Thyroid gland (tissue), 4 donors: Measurements from ENCODE around the gene MEDAG. TPM values are rescaled to one million over a fixed set of nuclear protein-coding genes. Genes with fewer than 3 reads are reported as not detected.
"Not testable (repeated sequence)": the region's sequence is repeated elsewhere in the genome, so short reads cannot be mapped to it uniquely, and the experiment has no call there.

Source experiments
- DNase-seq, 2 donors: peaks; one replicate each; pipeline ENCODE4 v3.0.0-alpha.2; 2019
- H3K27ac ChIP-seq, 3 donors: fragments of 200-600 bp; sonication (generic); 1 replicate in 2 of 3; 2 replicates in 1 of 3; pipeline ENCODE4 v1.5.1; 2016 to 2019; ENCODE audit warnings: mild to moderate bottlenecking in 1 of 3, moderate library complexity in 1 of 3
- H3K27me3 ChIP-seq: fragments of 200-600 bp; sonication (generic); one replicate; pipeline ENCODE4 v1.5.1; 2019
- H3K36me3 ChIP-seq, 2 donors: fragments of 200-600 bp; sonication (generic); one replicate each; pipeline ENCODE4 v1.5.1; 2016 to 2019
- H3K4me1 ChIP-seq, 2 donors: fragments of 200-600 bp; sonication (generic); one replicate each; pipeline ENCODE4 v1.5.1; 2017 to 2019
- H3K4me3 ChIP-seq, 3 donors: fragments of 200-600 bp; sonication (generic); replicated peaks in 1 of 3; 1 replicate in 2 of 3; 2 replicates in 1 of 3; pipeline ENCODE4 v1.5.1; 2016; ENCODE audit warnings: mild to moderate bottlenecking in 1 of 3
- H3K9me3 ChIP-seq: fragments of 200-600 bp; sonication (generic); one replicate; pipeline ENCODE4 v1.5.1; 2017
- POLR2A ChIP-seq, 2 donors: fragments of 450-650 bp; IDR thresholded peaks; one replicate each; pipeline ENCODE4 v1.6.1; 2017; ENCODE audit warnings: antibody characterized with exemption in 2 of 2, mild to moderate bottlenecking in 2 of 2, moderate library complexity in 1 of 2
- WGBS, 2 donors: methylation state at CpG; one replicate each; pipeline ENCODE4 v1.1.5; 2017; 5-methylcytosine and 5-hydroxymethylcytosine counted together
- intact Hi-C: fragments of 100-400 bp; cut with DNase I; formaldehyde crosslinking; loops from one replicate; pipeline ENCODE4 v1.15.1; 2023
- total RNA-seq, 4 donors: library from RNA; depleted of rRNA; stranded (reverse); fragments of >200 nt; gene quantifications; one replicate each; pipeline ENCODE4 v1.2.3, GENCODE V29; 2016
- TF ChIP-seq, protein P1 (sequence below), 6 experiments: fragments of 200-600 bp in 3 of 6; fragments of 450-650 bp in 3 of 6; sonication (generic) in 3 of 6; IDR thresholded peaks; one replicate each; pipeline ENCODE4 v1.5.1; 2016 to 2019; ENCODE audit warnings: antibody characterized with exemption in 6 of 6, mild to moderate bottlenecking in 2 of 6, inconsistent platforms in 1 of 6, moderate library complexity in 1 of 6

MEDAG gene
- total RNA-seq, 4 donors from 2014 or later: 15.2 to 99.7 (median 46.0) TPM

DNA sequence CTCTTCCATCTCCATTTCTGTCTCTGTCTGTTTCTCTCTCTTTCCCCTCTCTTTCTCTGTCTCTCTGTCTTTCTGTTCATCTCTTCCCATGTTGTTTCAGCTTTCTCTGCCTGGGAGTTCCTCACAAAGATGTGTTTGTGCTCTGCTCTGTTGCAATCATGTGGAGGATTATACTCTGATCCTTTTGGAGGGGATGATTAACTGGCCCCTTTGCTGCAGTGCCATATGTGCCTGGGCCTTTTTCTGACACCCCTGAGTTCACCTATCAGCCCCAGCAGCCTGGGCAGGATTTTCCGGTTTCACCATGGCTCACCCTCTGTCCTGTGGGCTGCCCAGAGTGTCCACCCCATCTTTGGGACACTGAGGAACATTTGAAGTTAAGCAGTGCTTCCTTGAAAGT lies 17.3 kb downstream of the MEDAG start:
- intact Hi-C loops: no loop called here
- Histone ChIP-seq H3K36me3 (no peaks in the 10 kb centered on the region), H3K27me3 (no peaks in the 10 kb centered on the region), H3K4me3 (no peak overlapping the region), H3K9me3 (no peaks in the 10 kb centered on the region), H3K4me1 (no peaks in the 10 kb centered on the region), H3K27ac (no peak overlapping the region)
- 92 to 100% methylated on average over 1 of the region's 1 CpG for WGBS, 2 donors
- no peak for DNase-seq
- TF ChIP-seq POLR2A (IDR thresholded peaks at IDR 0.05): no peak
- TF ChIP-seq, protein P1, sequence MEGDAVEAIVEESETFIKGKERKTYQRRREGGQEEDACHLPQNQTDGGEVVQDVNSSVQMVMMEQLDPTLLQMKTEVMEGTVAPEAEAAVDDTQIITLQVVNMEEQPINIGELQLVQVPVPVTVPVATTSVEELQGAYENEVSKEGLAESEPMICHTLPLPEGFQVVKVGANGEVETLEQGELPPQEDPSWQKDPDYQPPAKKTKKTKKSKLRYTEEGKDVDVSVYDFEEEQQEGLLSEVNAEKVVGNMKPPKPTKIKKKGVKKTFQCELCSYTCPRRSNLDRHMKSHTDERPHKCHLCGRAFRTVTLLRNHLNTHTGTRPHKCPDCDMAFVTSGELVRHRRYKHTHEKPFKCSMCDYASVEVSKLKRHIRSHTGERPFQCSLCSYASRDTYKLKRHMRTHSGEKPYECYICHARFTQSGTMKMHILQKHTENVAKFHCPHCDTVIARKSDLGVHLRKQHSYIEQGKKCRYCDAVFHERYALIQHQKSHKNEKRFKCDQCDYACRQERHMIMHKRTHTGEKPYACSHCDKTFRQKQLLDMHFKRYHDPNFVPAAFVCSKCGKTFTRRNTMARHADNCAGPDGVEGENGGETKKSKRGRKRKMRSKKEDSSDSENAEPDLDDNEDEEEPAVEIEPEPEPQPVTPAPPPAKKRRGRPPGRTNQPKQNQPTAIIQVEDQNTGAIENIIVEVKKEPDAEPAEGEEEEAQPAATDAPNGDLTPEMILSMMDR (IDR thresholded peaks at IDR 0.05): no peak

DNA sequence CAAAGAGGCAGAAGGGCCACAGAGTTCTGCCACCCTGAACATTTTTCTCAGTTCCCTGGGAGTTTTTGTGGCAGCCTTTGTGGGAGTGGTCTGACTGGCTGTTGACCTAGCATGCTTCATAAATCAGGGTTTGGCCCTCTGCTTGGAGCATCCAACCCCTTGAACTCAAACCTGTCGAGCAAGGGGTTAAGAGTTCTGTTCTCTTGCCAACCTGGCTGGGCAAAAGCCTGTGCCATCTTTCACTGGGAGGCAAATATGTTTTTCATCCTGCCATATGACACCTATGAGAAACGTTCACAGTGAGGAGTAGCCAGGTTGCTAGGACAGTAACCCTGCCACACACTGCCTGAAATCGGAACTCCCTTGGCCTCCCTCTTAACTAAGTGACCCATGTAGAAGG lies 18.6 kb downstream of the MEDAG start:
- Histone ChIP-seq H3K27ac (no peak overlapping the region), H3K36me3 (no peaks in the 10 kb centered on the region), H3K4me3 (no peak overlapping the region), H3K4me1 (no peaks in the 10 kb centered on the region), H3K9me3 (no peaks in the 10 kb centered on the region), H3K27me3 (no peaks in the 10 kb centered on the region)
- WGBS, 2 donors: 67 to 70% methylated on average over 3 of the region's 3 CpGs
- no peak for TF ChIP-seq POLR2A (IDR thresholded peaks at IDR 0.05)
- TF ChIP-seq, protein P1 (IDR thresholded peaks at IDR 0.05): no peak
- intact Hi-C loops: no loop called here
- DNase-seq: no peak

DNA sequence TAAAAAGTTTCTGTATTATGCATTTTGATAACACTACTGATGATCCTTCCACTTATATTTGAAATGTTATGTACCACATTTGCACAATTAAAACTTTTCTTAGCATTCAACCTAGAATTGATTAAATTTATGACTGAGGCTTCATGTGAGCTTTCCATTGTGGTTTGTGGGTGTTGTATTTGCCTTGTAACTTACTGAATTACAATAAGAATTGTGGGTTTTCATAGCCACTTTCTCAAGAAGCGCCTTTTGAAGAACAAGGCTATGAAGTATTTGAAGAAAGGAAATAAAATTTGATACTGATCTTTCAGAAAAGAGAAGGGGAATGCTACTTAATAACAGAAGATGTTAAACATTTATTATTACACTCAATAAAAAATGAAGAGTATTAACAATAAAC lies 19.4 kb downstream of the MEDAG start:
- H3K36me3 ChIP-seq: no peaks in the 10 kb centered on the region
- whole genome bisulfite sequencing, 2 donors: 92 to 95% methylated on average over 1 of the region's 1 CpG
- no peak for DNase-seq
- no peaks in the 10 kb centered on the region for H3K9me3 ChIP-seq
- no peak for TF ChIP-seq POLR2A (IDR thresholded peaks at IDR 0.05)
- TF ChIP-seq, protein P1 (IDR thresholded peaks at IDR 0.05): no peak
- intact Hi-C loops: no loop called here
- H3K27me3 ChIP-seq: no peaks in the 10 kb centered on the region
- H3K4me3 ChIP-seq: no peak overlapping the region
- H3K4me1 ChIP-seq: no peaks in the 10 kb centered on the region
- H3K27ac ChIP-seq: no peak overlapping the region

DNA sequence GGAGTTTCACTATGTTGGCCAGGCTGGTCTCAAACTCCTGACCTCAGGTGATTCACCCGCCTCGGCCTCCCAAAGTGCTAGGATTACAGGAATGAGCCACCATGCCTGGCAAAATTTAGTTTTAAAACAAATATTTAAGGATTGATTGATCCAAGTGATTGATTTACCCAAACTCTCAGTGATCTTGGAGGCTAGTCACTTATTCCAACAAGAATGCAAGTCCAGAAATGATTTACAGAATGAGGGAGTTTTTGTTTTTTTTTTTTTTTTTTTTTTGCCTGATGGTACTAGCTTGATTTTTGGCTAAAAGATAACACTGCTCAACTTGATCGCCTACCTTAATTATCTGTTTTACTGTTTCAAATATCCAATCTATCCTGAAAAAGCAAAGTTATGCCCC lies 20.7 kb downstream of the MEDAG start:
- 94 to 95% methylated on average over 3 of the region's 3 CpGs for WGBS, 2 donors

DNA sequence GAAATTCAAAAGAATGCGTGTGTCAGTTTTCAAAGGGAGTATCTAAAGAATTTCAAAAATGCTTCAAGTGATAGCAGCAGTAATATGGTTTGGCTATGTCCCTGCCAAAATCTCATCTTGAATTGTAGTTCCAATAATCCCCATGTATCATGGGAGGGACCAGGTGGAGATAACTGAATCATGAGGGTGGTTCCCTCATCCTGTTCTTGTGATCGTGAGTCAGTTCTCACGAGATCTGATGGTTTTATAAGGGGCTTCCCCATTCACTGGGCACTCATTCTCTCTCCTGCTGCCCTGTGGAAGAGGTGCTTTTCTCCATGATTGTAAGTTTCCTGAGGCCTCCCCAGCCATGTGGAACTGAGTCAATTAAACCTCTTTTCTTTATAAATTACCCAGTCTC lies 21.1 kb downstream of the MEDAG start:
- intact Hi-C loops: not testable (repeated sequence)

More for the DNA sequence above, 20.7 kb downstream of the MEDAG start:
- no peak overlapping the region for H3K27ac ChIP-seq
- no peaks in the 10 kb centered on the region for H3K27me3 ChIP-seq
- no peaks in the 10 kb centered on the region for H3K4me1 ChIP-seq
- H3K9me3 ChIP-seq: no peaks in the 10 kb centered on the region
- no peak overlapping the region for H3K4me3 ChIP-seq
- TF ChIP-seq, protein P1 (IDR thresholded peaks at IDR 0.05): no peak
- DNase-seq: no peak
- H3K36me3 ChIP-seq: no peaks in the 10 kb centered on the region
- intact Hi-C loops: no loop called here

DNA sequence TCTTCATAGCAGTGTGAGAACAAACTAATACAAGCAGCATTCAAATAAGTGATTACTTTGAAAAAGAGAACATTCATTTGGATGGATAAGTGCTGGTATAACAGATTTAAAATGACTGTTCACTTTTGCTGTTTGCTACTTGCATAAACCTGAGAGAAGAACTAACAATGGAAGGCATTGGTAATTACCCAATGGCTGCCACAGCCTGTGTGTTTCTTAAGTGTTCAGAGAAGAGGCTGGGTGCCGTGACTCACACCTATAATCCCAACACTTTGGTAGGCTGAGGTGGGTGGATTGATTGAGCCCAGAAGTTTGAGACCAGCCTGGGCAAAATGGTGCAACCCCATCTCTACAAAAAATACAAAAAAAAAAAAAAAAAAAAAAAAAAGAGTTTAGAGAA lies 21.5 kb downstream of the MEDAG start:
- 94 to 100% methylated on average over 1 of the region's 1 CpG for WGBS, 2 donors
- H3K36me3 ChIP-seq: no peaks in the 10 kb centered on the region
- intact Hi-C loops: no loop called here
- H3K9me3 ChIP-seq: no peaks in the 10 kb centered on the region
- DNase-seq: no peak
- no peaks in the 10 kb centered on the region for H3K27me3 ChIP-seq
- TF ChIP-seq, protein P1 (IDR thresholded peaks at IDR 0.05): no peak
- TF ChIP-seq POLR2A (IDR thresholded peaks at IDR 0.05): no peak
- no peaks in the 10 kb centered on the region for H3K4me1 ChIP-seq
- no peak overlapping the region for H3K4me3 ChIP-seq
- no peak overlapping the region for H3K27ac ChIP-seq

More for the DNA sequence above, 21.1 kb downstream of the MEDAG start:
- not testable (repeated sequence) for H3K36me3 ChIP-seq, H3K9me3 ChIP-seq, H3K27ac ChIP-seq, H3K27me3 ChIP-seq, H3K4me3 ChIP-seq, DNase-seq, H3K4me1 ChIP-seq
- WGBS, 2 donors: 82 to 89% methylated on average over 3 of the region's 3 CpGs
